ENCODE measurements around the gene TAOK1.

DNA sequence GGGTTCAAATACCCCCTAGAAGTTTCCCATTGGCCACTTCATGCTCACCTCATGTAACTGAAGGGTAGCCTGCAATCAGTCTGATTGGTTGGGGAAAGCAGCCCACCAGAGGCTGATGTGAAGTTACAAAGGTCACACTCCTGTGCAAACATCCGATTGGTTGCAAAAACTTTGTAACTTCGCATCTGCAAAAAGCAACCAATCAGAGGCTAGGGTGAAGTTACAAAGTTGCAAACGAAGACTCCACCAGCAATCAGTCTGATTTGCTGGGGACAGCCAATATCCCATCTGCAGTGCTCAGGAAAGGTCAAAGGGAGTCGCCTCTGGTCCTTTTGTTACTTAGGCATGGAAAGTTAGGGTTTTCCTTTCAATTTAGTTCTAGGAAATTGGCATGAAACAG lies 40.1 kb downstream of the TAOK1 start:
- TF ChIP-seq, protein P1, sequence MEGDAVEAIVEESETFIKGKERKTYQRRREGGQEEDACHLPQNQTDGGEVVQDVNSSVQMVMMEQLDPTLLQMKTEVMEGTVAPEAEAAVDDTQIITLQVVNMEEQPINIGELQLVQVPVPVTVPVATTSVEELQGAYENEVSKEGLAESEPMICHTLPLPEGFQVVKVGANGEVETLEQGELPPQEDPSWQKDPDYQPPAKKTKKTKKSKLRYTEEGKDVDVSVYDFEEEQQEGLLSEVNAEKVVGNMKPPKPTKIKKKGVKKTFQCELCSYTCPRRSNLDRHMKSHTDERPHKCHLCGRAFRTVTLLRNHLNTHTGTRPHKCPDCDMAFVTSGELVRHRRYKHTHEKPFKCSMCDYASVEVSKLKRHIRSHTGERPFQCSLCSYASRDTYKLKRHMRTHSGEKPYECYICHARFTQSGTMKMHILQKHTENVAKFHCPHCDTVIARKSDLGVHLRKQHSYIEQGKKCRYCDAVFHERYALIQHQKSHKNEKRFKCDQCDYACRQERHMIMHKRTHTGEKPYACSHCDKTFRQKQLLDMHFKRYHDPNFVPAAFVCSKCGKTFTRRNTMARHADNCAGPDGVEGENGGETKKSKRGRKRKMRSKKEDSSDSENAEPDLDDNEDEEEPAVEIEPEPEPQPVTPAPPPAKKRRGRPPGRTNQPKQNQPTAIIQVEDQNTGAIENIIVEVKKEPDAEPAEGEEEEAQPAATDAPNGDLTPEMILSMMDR (IDR thresholded peaks at IDR 0.05; ENCODE audit: low read depth, low read length, poor library complexity, severe bottlenecking): no peak
- TF ChIP-seq EZH2phosphoT487 (IDR thresholded peaks at IDR 0.05; ENCODE audit: borderline replicate concordance, low read length): no peak
